NCI-H128 (cell line): ENCODE data around the gene CIP2A.

Source experiments
- DNase-seq: peaks from one replicate; lab custom pipeline; 2025; ENCODE audit not compliant: unreplicated experiment; lab: John Stamatoyannopoulos, UW

CIP2A gene

GRCh38 chr3:108564564-108564963, 24.7 kb downstream of the CIP2A start:
- DNase-seq: no peak

GRCh38 chr3:108562565-108562964, 26.7 kb downstream of the CIP2A start:
- DNase-seq: no peak

- DNase-seq: no peak
These were observed 33.2 kb downstream of the CIP2A start for GRCh38 chr3:108555966-108556581.

DNA sequence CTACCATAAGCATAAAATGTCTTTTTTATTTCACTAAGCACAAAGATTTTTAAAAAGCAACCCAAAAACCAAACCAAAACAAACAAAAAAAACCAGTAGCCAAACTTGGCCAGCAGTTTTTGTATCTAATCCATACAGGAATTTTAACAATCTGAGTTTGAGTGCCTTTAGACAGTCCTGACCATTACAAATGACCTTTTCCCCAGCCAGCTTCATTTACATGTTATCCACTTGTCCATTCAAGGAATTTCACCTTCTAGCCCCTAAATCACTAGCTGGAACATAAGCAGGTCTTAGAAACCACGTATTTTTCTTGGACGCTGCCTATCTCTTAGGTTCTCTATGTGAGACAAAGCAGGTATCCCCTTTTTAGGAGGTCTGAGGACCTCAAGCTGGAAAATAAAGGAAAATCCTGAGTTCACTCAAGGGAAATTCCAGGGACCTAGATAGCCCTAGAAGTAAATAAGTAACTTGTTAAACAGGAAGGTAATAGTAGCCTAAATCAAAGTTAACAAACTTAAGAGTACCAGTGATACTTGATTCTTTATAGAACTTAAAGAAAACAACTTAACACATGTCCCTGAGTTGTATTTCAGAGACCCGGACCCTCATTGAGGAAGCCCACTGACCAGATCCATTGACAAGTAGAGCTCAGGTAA, 34.2 kb downstream of the CIP2A start:
- DNase-seq: no peak

DNA sequence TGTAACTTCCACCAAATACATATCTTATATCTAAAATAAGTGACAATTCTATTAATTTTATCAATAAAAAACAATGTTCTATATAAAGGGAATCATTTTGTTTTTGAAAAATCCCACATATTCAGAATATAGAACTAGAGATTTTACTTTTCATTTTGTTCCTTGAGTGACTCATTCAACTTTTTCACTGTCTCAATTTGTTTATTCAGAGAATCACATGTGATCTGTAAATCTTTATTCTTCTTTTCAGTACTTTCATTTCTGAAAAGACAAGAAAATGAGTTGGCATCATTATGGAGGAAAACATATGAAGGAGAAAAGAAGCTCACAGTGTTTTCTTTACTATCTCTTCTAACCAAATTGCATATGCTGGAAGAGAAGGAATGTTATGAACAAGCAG, 35.0 kb downstream of the CIP2A start:
- no peak for DNase-seq

DNA sequence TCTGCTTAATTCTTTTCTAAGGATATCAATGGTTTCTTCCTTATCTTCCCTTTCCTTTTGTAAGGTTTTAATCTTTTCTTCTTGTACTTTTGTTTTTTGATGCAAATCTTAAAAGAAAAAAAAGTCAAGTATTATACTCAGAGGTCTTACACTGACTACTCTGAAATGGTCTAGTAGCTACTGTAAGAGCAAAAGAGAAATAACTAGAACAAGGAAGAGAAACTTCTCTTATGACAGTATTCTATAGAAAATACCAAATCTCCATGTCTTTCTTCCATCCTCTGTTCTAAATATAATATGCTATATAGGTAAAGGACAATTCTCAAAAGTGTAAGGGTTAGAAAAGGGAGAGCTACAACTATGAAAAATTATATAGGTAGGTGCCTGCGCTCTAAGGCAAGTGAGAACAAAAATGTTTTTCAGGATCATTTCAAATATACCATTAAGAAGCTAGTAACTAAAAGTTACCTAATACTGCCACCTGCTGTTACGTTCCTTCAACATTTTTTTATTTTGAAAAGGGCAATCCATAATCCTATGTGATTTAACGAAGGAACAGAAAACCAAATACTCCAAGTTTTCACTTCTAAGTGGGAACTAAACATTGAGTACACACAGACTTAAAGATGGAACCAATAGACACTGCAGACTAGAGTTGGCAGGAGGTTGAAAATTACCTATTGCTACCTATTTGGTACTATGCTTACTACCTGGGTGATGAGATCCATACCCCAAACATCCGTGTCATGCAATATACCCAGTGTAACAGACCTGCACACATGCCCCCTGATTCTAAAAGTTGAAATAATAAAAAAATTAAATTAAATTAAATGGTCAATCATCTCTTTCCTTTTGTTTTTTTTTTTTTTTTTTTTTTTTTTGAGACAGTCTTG, 36.7 kb downstream of the CIP2A start:
- DNase-seq: peak; percentile 30

DNA sequence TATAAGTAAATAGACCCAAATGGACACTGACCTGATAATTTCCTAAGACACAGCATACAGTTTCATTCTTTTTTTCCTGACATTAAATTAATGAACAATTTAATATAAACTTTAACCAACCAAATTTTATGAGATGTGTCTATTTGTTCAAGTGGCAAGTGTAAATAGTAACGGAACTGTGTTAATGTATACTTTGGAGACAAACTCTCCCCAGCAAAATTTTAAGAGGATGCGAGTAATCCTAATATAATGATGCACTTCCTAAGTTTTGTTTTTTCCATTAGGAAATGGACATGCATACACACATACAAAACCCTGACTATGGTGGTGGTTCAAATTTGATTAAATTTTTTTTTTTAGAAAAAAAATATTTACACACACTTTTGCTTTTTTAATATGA, 40.4 kb downstream of the CIP2A start:
- no peak for DNase-seq

GRCh38 chr3:108548304-108548703, 40.9 kb downstream of the CIP2A start:
- no peak for DNase-seq

DNA sequence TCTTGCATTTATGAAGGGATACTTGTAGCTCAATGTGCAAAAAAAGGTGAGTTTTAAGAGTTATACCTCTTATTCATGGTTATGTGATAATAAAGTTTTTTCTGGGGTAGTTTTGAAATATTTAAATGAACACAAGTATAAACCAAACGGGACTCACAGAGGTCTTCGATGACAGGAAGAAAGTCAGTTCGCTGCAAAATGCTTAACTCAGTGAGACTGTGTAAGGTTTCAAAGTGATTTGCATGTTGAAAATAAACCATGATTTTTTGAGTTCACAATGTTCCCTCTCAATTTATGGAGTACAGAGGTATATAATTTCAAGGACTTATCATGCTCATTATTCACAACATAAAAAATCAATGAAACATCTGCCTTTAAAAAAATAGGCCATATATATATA, 42.5 kb downstream of the CIP2A start:
- DNase-seq: no peak

- DNase-seq: no peak
These were observed 43.0 kb downstream of the CIP2A start for GRCh38 chr3:108546247-108546646.

DNA sequence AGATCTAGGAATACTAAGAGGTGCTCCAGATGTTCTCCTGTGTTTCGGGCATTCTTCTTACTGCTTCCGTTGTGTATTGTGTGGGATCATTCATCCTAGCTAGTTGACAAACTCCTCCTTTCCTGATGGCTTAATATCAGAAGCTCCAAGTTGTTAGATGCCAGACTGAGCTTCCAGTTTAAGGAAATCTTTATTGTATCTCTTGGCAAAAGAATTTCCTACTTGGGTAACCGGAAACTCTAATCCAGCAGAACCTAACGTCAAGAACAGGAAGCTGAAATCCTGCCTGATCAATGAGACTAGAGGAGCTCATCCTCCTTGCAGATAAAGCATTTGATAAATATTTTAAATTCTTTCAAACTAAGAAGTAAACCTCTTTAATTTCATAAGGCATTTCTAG, 51.2 kb downstream of the CIP2A start:
- DNase-seq: no peak

- no peak for DNase-seq
These were observed 60.6 kb downstream of the CIP2A start for GRCh38 chr3:108528459-108529252.

DNA sequence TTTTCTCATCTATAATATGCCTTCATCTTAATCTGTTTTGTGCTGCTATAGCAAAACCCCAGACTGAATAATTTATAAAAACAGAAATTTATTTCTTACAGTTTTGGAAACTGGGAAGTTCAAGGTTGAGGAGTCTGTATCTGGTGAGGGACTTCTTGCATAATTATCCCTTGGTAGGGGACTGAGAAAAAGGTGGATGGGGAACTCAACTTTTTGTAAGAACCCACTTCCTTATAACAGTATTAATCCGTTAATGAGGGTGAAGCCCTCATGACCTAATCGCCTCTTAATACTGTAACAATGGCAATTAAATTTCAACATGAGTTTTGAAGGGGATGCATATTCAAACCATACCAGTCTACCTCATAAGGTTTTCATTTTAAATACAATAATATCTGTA, 61.4 kb downstream of the CIP2A start:
- DNase-seq: no peak

DNA sequence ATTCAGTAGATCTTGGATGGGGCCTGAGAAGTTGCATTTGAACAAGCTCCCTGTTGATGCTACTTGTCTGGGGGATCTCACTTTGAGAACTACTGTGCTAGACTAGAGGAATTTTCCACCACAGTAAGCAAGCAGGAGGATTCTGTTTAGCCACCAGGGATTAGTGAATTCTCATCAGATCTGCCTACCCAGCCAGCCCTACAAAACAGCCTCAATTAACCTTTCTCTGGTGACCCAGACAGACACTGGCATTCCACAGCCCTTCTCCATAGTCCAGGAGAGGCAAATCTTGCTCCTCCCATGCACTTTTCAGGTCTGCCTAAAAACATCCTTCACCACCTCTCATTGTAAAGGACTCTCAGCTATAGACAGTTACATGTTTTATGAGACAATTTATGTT, 62.1 kb downstream of the CIP2A start:
- no peak for DNase-seq

DNA sequence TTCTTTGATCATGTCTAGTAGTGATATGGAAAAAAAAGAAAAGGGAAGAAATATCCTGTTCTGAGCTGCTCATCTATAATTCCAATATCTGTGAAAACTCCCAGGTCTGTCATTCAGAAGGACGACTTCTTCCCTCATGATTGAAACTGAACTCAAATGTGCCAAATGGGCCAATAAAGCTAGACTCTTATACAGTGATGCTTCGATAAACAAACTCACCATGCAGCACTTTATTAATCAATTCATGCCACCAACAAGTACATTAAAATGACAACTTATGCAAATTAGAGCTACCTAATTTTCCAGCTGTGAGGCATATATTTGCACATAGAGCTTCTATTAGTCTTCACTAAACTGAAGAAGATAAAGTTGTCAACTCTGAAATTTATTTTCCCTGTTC, 63.3 kb downstream of the CIP2A start:
- no peak for DNase-seq

- DNase-seq: no peak
These were observed 64.0 kb downstream of the CIP2A start for GRCh38 chr3:108525256-108525655.

GRCh38 chr3:108524537-108524936, 64.7 kb downstream of the CIP2A start:
- DNase-seq: no peak

DNA sequence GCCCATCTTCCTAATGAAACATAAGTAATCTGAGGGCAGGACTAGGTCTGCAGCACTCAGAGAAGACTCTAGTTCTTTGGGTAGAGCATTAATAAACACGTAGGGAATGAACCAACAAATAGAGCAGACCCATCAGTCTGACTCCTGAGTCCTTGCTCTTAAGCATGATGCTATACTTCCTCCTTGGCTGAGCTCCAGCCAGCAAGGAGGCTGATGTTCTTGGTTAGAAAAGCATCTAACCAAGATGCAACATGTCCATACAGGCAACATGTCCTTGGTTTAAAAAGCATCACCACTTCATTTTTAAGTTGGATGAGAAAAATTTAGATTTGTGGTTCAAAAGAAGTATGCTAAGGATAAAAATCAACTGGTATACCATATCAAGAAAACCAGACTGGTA, 70.3 kb downstream of the CIP2A start:
- DNase-seq: no peak

DNA sequence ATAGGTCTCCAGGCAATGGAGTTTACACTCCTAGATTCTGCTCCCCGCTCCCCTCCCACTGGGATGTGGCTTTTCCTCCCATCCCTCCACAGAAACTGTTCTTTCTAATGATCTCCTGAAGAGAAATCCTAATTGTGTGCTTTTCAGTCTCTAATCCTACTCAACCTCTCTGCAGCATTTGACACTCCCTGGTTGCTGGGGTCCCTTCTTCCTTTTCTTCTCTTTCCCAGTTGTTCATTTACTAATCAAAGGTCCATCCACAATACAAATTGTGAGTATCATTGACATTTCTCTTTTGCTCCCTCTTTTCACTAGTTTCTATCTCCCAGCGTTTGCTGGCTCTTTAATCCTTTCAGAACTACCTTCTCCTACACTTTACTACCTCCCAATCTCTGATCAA, 72.4 kb downstream of the CIP2A start:
- DNase-seq: no peak

DNA sequence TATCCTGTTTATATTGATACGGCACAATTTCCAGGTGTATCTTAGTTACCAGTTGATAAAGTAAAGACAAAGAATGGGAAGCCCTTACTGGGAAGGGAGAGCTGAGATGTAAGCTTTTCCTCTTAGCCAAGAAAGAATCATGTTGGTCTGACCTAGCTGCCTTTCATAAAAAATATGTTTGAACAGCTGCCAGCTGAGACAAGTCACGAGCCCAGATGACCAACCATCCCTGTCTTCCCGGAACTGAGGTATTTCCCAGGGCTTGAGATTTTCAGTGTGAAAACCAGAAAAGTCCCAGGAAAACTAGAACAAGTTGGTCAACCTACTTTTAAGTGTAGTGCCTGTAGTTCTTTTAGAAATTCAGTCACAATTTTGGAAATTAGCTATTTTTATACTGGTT, 75.3 kb downstream of the CIP2A start:
- DNase-seq: no peak

GRCh38 chr3:108512671-108513070, 76.6 kb downstream of the CIP2A start:
- DNase-seq: no peak
